GM21360 (cell line): ENCODE results near the gene DOCK4.

Experiments used
- ATAC-seq: cut with Tn5 transposase; IDR thresholded peaks from one replicate; pipeline ENCODE4 v1.9.1; 2021; ENCODE audit warnings: mild to moderate bottlenecking, moderate library complexity; ENCODE audit not compliant: unreplicated experiment

Gene DOCK4

DNA sequence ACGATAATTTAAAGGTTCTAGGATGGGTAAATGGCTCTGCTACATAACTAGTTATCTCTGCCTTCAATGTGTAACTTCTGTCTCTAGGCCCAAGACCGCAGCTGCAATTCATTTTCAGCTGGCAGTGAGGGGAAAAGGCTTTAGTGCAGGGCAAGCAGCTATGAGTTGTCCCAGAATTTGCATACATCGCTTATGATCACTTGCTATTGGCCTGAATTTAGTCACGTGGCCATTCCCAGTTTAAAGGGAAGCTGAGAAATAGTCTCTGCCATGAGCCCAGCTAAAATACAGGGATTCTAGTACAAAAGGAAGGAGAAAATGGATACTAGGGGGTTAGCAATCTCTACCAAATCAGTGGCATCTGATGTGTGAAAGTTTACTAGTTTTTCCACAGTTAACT is 498.1 kb downstream of the DOCK4 start:
- no peak for ATAC-seq

DNA sequence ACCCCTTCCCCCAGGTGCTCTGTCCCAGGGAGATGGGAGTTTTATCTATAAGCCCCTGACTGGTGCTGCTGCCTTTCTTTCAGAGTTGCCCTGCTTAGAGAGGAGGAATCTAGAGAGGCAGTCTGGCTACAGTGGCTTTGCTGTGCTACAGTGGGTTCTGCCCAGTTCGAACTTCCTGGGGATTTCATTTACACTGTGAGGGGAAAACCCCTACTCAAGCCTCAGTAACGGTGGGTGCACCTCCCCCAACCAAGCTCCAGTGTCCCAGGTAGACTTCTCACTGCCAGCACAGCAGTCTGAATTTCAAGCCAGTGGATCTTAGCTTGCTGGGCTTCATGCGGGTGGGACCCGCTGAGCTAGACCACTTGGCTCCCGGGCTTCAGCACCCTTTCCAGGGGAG is 500.4 kb downstream of the DOCK4 start:
- no peak for ATAC-seq

DNA sequence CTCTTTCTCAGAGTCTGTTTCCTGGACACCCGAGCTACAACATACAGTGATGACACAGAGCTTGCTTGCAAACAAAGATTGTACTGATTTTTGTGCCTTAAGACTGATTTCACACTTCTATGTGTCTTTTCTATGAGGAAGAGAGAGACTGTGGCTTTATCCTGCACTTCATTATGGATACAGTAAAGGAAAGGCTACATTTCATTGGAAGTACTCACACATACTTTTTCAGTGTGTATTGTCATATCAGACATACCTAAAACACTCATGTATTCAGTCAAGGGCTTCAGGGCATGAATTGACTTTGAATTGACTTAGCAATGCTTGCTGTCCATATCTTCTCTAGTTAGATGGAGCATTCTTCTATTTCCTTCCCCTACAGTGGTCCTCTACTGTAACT is 508.4 kb downstream of the DOCK4 start:
- ATAC-seq: no peak

DNA sequence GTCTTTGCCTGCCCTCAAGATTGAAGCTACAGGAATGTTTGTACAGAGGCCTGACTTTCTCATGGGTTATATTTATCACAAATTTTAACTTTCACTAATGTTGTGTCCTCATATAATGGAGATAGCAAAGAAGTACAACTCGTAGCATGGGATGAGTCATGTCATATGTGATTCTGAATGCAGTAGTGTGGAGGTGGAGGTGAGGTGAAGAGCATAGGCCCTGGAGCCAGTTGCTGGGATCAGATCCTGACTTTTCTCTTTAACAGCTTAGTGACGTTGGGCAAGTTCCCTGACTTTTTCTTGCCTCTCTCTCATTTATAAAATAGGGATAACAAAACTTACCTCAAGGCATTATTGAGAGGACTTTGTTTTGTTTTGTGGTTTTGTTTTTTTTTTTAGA is 511.8 kb downstream of the DOCK4 start:
- no peak for ATAC-seq

DNA sequence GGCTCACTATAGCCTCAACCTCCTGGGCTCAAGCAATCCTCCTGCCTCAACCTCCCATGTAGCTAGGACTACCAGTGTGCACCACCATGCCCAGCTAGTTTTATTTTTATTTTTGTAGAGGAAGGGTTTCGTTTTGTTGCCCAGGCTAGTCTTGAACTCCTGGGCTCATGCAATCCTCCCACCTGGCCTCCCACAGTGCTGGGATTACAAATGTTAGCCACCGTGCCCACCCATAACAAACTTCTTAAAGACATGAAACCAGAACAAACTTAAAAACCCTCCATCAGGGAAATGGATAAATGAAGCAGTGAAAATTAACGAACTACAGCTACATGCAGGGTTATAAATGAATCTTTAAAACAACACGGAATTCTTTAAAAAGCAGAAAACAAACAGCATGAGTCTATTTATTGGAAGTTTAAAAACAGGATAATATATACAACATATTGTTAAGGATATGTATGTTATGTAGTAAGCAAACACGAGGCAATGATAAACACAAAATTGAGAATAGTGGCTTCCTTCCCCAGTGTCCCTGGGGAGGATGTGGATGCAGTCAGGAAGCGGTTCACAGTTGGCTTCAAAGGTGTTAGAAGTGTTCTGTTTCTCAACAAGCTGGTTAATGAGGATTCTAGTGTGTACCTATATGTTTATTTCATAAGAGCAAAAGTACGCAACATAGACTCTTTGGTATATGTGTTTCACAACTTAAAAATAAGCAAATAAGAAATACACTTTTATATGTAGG is 515.7 kb downstream of the DOCK4 start:
- ATAC-seq: no peak

DNA sequence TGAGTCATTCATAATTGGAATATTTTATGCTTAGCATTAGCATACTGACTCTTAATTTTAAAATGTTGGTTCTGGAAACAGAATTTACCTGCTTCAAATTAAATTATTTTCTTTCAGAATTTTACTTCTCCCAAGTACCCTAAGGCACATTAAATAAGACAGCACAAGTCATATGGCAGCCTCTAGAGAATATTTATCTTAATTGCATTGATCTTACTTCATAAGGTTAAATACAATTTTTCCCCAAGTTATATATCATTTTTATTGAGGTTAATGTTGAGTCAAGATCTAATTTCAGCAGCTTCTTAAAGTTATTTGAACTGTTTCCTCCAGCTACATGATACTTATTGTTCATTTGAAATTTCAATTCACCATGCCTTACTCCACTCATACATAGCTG is 520.9 kb downstream of the DOCK4 start:
- no peak for ATAC-seq

DNA sequence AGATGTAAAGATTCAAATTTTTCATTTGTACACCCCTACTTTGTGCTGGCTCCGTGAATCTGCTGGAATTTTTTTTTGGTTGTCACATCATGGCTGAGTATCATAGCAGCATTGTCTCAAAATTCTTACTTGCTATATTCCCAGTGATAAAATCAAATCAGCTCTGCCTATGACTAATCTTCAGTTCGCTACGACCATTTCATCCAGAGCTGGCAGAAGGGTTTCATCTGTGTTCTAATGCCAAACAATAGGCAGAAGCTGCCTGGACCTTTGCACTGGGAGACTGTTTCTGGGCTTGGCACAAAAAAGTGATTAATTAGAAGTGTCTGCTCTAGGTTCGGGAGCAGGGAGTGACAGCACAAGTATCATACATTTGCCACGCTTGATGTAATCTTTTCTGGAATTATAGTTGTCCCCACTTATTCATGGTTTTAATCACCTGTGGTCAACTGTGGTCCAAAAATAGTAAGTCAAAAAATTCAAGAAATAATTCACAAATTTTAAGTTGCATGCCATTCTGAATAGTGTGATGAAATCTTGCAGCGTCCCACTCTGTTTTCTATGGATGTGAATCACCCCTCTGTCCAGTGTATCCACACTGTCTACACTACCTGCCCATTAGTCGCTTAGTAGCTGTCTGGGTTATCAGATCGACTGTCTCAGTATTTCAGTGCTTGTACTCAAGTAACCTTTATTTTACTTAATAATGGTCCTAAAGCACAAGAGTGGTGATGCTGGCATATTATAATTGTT is 523.4 kb downstream of the DOCK4 start:
- no peak for ATAC-seq

DNA sequence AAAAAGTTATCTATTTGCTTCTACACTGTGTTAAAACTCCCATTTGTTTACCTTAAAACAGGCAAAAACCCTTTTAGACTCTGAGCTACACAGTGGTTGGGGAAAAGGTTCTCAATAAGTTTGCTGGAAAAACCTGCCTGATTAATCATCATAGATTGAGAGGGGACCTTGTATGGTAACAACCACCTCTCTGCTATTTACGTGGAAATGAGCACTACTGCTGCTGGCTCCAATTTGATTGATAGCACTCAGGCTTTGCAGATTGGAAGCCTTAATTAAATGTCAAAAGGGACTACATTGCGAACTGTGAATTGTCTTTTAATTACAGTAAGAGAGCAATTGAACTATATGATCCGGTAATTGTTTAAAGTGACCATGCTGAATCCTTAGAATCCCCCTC is 525.0 kb downstream of the DOCK4 start:
- ATAC-seq: no peak

DNA sequence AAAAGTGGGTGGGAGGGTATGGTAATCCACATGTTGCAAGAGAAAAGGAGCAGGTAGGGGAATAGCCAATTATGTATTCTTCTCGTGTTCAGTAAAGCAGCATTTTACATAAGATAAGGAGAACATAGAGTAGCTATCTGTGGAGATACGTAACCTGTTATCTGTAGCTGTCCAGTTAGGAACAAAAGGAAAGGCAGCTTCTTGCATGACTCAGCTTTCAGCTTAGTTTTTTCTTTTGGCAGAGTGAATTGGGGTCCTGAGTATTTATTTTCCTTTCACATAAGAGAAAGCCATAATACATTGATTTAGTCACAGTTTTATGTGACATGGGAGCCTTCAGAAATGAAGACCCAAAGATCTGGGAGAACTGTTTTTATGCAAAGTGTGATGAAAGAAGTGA is 527.2 kb downstream of the DOCK4 start:
- ATAC-seq: no peak

DNA sequence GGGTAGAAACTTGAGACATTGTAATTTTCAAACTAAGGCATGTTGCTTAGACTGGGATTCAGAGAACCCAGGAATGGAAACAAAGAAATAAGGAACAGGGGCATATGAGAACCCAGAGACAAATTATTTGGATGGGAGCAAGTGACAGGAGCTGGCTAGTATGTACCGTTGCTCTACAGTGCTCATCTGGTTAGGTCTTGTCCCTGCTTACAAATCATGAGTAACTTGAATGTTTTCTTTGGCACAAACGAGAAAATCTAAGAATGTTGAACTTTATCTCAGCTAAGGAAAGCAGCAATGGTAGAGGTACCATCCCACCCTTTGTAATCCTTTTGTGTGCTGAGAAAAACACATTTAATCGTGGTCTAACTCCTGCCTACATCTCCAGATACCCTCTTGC is 527.9 kb downstream of the DOCK4 start:
- ATAC-seq: no peak

DNA sequence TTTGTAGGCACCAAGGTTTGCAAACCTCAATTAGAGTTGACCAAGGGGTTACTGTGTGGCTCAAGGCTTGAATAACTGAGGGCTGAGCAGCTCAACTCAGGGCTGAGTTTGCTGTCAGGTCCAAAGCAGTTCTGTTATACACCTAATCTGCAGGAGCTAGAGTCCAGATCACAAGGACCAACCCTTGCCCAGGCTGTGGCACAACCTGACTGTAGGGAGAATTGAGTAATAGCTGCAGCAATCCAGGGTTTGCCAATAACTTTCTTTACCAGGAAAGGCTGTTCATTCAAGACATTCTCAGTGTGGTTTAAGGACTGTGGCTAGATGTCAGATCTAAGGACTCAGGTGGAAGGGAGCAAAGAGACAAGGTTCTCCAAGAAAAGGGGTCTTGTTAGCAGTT is 528.4 kb downstream of the DOCK4 start:
- ATAC-seq: no peak

DNA sequence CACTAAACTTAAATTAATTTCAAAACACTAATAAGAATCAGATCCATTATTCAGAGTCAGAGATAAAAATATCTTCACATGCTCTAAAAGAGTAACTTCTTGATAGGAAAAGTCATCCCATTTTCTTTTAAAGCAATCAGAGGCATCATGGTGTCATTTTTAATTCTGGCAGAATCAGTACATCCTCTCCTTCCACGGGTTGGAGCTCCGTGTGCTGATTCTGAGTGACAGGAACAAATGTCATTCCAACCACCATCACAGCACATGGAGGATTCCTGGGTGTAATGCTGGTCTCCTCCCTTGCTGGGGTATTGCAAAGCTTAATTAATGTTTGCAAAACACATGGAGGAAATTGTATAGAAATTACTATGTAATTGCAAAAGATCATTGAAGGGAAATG is 529.4 kb downstream of the DOCK4 start:
- no peak for ATAC-seq
